HG03060 (cell line): ENCODE measurements around the gene OR5H15.
"Not testable (repeated sequence)": the region's sequence is repeated elsewhere in the genome, so short reads cannot be mapped to it uniquely, and the experiment has no call there.

Experiments used
- ATAC-seq: cut with Tn5 transposase; IDR thresholded peaks from one replicate; pipeline ENCODE4 v1.9.1; 2021; ENCODE audit warnings: low read depth, moderate number of reproducible peaks; ENCODE audit not compliant: unreplicated experiment

OR5H15 gene

GRCh38 chr3:98166396-98166795 lies at the start of gene OR5H15:
Gene OR5H15, plus strand, starts transcription at chr3:98166696. Its CDS starts 2,004 bp downstream, at chr3:98168700.
- ATAC-seq = no peak

- ATAC-seq = no peak
These were observed 36.1 kb upstream of the OR5H15 start, which contains the start of gene OR5H1 for GRCh38 chr3:98130421-98130820. Gene OR5H1, plus strand, starts transcription at chr3:98130721. Its CDS starts 1,977 bp downstream, at chr3:98132698.

- no peak for ATAC-seq
These were observed 29.9 kb upstream of the OR5H15 start for GRCh38 chr3:98136631-98137030.

- ATAC-seq = not testable (repeated sequence)
These were observed 28.5 kb upstream of the OR5H15 start for GRCh38 chr3:98137826-98138557.

GRCh38 chr3:98140531-98140930 lies 26.0 kb upstream of the OR5H15 start:
- no peak for ATAC-seq

- no peak for ATAC-seq
These were observed 19.3 kb upstream of the OR5H15 start, which contains the start of gene OR5H14 for GRCh38 chr3:98147179-98147578. Gene OR5H14, plus strand, starts transcription at chr3:98147479. Its CDS starts 1,907 bp downstream, at chr3:98149386.

- no peak for ATAC-seq
These were observed 17.7 kb upstream of the OR5H15 start for GRCh38 chr3:98148751-98149150.

GRCh38 chr3:98149456-98149855 lies 17.0 kb upstream of the OR5H15 start:
- not testable (repeated sequence) for ATAC-seq

GRCh38 chr3:98151241-98151640 lies 15.3 kb upstream of the OR5H15 start:
- ATAC-seq = no peak

- ATAC-seq = no peak
These were observed 4.6 kb downstream of the OR5H15 start for GRCh38 chr3:98171071-98171470.

- no peak for ATAC-seq
These were observed 6.1 kb downstream of the OR5H15 start for GRCh38 chr3:98172621-98173020.

GRCh38 chr3:98180319-98180890 lies 13.9 kb downstream of the OR5H15 start:
- ATAC-seq = no peak

GRCh38 chr3:98182196-98182595 lies 15.7 kb downstream of the OR5H15 start:
- ATAC-seq = no peak

- no peak for ATAC-seq
These were observed 18.7 kb downstream of the OR5H15 start for GRCh38 chr3:98185180-98185579.

GRCh38 chr3:98188545-98188944 lies 22.0 kb downstream of the OR5H15 start:
- no peak for ATAC-seq

GRCh38 chr3:98190911-98191310 lies 24.4 kb downstream of the OR5H15 start:
- not testable (repeated sequence) for ATAC-seq

GRCh38 chr3:98196293-98196692 lies 29.8 kb downstream of the OR5H15 start:
- not testable (repeated sequence) for ATAC-seq

- ATAC-seq = no peak
These were observed 32.5 kb downstream of the OR5H15 start for GRCh38 chr3:98199020-98199419.

- no peak for ATAC-seq
These were observed 42.7 kb downstream of the OR5H15 start for GRCh38 chr3:98209244-98209643.

- ATAC-seq = no peak
These were observed 46.8 kb downstream of the OR5H15 start for GRCh38 chr3:98213276-98213675.

GRCh38 chr3:98215051-98215450 lies 48.6 kb downstream of the OR5H15 start:
- ATAC-seq = no peak
